Measurements from ENCODE around the gene CNTNAP5. TPM values are rescaled to one million over a fixed set of nuclear protein-coding genes. Genes with fewer than 3 reads are reported as not detected.
A peak's percentile ranks its signal among the peaks of the same experiment; 100 is the strongest.

CNTNAP5 gene
- total and polyA plus RNA-seq, 2 of the 13 experiments (the other 11 are each of a cell fraction or from before 2014, with no cell fraction given), result not detected

GRCh38 chr2:124566518-124566970 lies 541.5 kb downstream of the CNTNAP5 start (continued):
- TF ChIP-seq ZBTB4 (CRISPR knock-in tag; IDR thresholded peaks at IDR 0.05; ENCODE audit: borderline replicate concordance) (no peak), ZNF33B (CRISPR knock-in tag; IDR thresholded peaks at IDR 0.05) (0 out of 2 replicates have a peak, but pooled peaks have one; percentile 41), ASH2L (IDR thresholded peaks at IDR 0.05; ENCODE audit: insufficient read length, low read depth, low read length) (peak; percentile 61), KIAA2018 (CRISPR knock-in tag; IDR thresholded peaks at IDR 0.05; ENCODE audit: borderline replicate concordance) (no peak), THAP9 (CRISPR knock-in tag; IDR thresholded peaks at IDR 0.05; ENCODE audit: borderline replicate concordance) (no peak), EHMT2 (IDR thresholded peaks at IDR 0.05; ENCODE audit: borderline replicate concordance, low read depth, low read length) (peak; percentile 93; the same call in 1 of the 2 replicates), ZNF326 (CRISPR knock-in tag; IDR thresholded peaks at IDR 0.05; ENCODE audit: borderline replicate concordance) (no peak), ZNF362 (CRISPR knock-in tag; IDR thresholded peaks at IDR 0.05; ENCODE audit: borderline replicate concordance) (no peak), DNMT3B (CRISPR knock-in tag; conservative IDR thresholded peaks at IDR 0.05) (peak; percentile 77; the same call in 1 of the 2 replicates), BRD4 (CRISPR knock-in tag; IDR thresholded peaks at IDR 0.05) (0 out of 2 replicates have a peak, but pooled peaks have one; percentile 71), SRY (CRISPR knock-in tag; IDR thresholded peaks at IDR 0.05) (no peak)
